ENCODE measurements around the gene ZSCAN23.
"Not testable (repeated sequence)": the region's sequence is repeated elsewhere in the genome, so short reads cannot be mapped to it uniquely, and the experiment has no call there.

DNA sequence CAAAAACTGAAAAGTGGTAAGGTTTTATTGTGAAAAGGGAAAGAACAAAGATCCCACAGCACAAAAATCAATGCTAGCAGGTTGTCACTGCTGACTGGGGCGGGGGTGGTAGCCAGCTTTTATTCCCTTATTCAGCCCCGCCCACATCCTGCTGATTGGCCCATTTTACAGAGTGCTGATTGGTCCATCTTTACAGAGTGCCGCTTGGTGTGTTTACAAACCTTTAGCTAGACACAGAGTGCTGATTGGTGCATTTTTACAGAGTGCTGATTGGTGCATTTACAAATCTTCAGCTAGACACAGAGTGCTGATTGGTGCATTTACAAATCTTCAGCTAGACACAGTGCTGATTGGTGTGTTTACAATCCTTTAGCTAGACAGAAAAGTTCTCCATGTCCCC lies 1.5 kb upstream of the ZSCAN23 start:
- TF ChIP-seq, protein P1, sequence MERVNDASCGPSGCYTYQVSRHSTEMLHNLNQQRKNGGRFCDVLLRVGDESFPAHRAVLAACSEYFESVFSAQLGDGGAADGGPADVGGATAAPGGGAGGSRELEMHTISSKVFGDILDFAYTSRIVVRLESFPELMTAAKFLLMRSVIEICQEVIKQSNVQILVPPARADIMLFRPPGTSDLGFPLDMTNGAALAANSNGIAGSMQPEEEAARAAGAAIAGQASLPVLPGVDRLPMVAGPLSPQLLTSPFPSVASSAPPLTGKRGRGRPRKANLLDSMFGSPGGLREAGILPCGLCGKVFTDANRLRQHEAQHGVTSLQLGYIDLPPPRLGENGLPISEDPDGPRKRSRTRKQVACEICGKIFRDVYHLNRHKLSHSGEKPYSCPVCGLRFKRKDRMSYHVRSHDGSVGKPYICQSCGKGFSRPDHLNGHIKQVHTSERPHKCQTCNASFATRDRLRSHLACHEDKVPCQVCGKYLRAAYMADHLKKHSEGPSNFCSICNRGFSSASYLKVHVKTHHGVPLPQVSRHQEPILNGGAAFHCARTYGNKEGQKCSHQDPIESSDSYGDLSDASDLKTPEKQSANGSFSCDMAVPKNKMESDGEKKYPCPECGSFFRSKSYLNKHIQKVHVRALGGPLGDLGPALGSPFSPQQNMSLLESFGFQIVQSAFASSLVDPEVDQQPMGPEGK (tag by site-specific recombination; IDR thresholded peaks at IDR 0.05), result not testable (repeated sequence)
- not testable (repeated sequence) for TF ChIP-seq ZEB2, GLIS2, ZNF175 (tag by site-specific recombination; IDR thresholded peaks at IDR 0.05)
